Ascending aorta (tissue), 2 donors: ENCODE data around the gene FXN. TPM values are rescaled to one million over a fixed set of nuclear protein-coding genes. Genes with fewer than 3 reads are reported as not detected.
"Not testable (repeated sequence)": the region's sequence is repeated elsewhere in the genome, so short reads cannot be mapped to it uniquely, and the experiment has no call there.

Experiments used
- DNase-seq, 2 donors: peaks; one replicate each; pipeline ENCODE4 v3.0.0-alpha.2; 2019; ENCODE audit warnings: low spot score in 2 of 2
- H3K27ac ChIP-seq, 2 donors: fragments of 200-600 bp; sonication (generic); one replicate each; pipeline ENCODE4 v1.5.1; 2016 to 2017; ENCODE audit warnings: mild to moderate bottlenecking in 1 of 2
- H3K27me3 ChIP-seq: fragments of 200-600 bp; sonication (generic); one replicate; pipeline ENCODE4 v1.5.1; 2017
- H3K36me3 ChIP-seq, 2 donors: fragments of 200-600 bp; sonication (generic); one replicate each; pipeline ENCODE4 v1.5.1; 2016
- H3K4me1 ChIP-seq, 2 donors: fragments of 200-600 bp; sonication (generic); one replicate each; pipeline ENCODE4 v1.5.1; 2016 to 2017; ENCODE audit warnings: mild to moderate bottlenecking in 1 of 2
- H3K4me3 ChIP-seq, 2 donors: fragments of 200-600 bp; sonication (generic); one replicate each; pipeline ENCODE4 v1.5.1; 2016 to 2017; ENCODE audit warnings: mild to moderate bottlenecking in 1 of 2
- H3K9me3 ChIP-seq, 2 donors: fragments of 200-600 bp; sonication (generic); one replicate each; pipeline ENCODE4 v1.5.1; 2016
- CTCF ChIP-seq, 3 experiments: fragments of 200-600 bp in 2 of 3; fragments of 450-650 bp in 1 of 3; sonication (generic) in 2 of 3; IDR thresholded peaks; one replicate each; pipeline ENCODE4 v1.5.1; 2016 to 2019; ENCODE audit warnings: antibody characterized with exemption in 3 of 3, mild to moderate bottlenecking in 1 of 3, moderate library complexity in 1 of 3
- intact Hi-C: fragments of 100-400 bp; cut with DNase I; formaldehyde crosslinking; loops from one replicate; pipeline ENCODE4 v1.15.1; 2023
- total RNA-seq: library from RNA; depleted of rRNA; stranded (reverse); fragments of >200 nt; gene quantifications from one replicate; pipeline ENCODE4 v1.1.0, GENCODE V29; 2016

Gene FXN
- total RNA-seq, 1 donor from 2014 or later: not detected

GRCh38 chr9:69107771-69108170 is 72.2 kb downstream of the FXN start:
- H3K36me3 ChIP-seq: no peaks in the 10 kb centered on the region
- intact Hi-C loops: no loop called here

GRCh38 chr9:69108706-69109105 is 73.2 kb downstream of the FXN start:
- H3K27ac ChIP-seq, H3K4me1 ChIP-seq, DNase-seq, H3K36me3 ChIP-seq, H3K9me3 ChIP-seq, intact Hi-C loops, H3K27me3 ChIP-seq, H3K4me3 ChIP-seq: not testable (repeated sequence)

More at GRCh38 chr9:69107771-69108170, 72.2 kb downstream of the FXN start:
- Histone ChIP-seq H3K27ac (no peak overlapping the region), H3K4me3 (no peak overlapping the region), H3K4me1 (no peaks in the 10 kb centered on the region), H3K27me3 (no peaks in the 10 kb centered on the region), H3K9me3 (no peaks in the 10 kb centered on the region)
- TF ChIP-seq CTCF (IDR thresholded peaks at IDR 0.05): no peak
- DNase-seq: no peak

GRCh38 chr9:69109152-69109551 is 73.6 kb downstream of the FXN start:
- intact Hi-C loops: no loop called here
- DNase-seq: no peak

GRCh38 chr9:69112646-69113045 is 77.1 kb downstream of the FXN start:
- H3K9me3 ChIP-seq, intact Hi-C loops, H3K27ac ChIP-seq, H3K4me1 ChIP-seq, DNase-seq, H3K4me3 ChIP-seq, H3K27me3 ChIP-seq, H3K36me3 ChIP-seq: not testable (repeated sequence)

More at GRCh38 chr9:69109152-69109551, 73.6 kb downstream of the FXN start:
- no peaks in the 10 kb centered on the region for H3K27me3 ChIP-seq
- no peak overlapping the region for H3K27ac ChIP-seq
- no peak overlapping the region for H3K4me3 ChIP-seq
- no peak for TF ChIP-seq CTCF (IDR thresholded peaks at IDR 0.05)
- no peaks in the 10 kb centered on the region for H3K36me3 ChIP-seq
- no peaks in the 10 kb centered on the region for H3K4me1 ChIP-seq
- no peaks in the 10 kb centered on the region for H3K9me3 ChIP-seq

GRCh38 chr9:69115621-69116020 is 80.1 kb downstream of the FXN start:
- H3K4me3 ChIP-seq: no peak overlapping the region

GRCh38 chr9:69118656-69119055 is 83.1 kb downstream of the FXN start:
- intact Hi-C loops: no loop called here
- no peak for TF ChIP-seq CTCF (IDR thresholded peaks at IDR 0.05)
- no peaks in the 10 kb centered on the region for H3K27me3 ChIP-seq
- H3K36me3 ChIP-seq: no peaks in the 10 kb centered on the region
- H3K9me3 ChIP-seq: no peaks in the 10 kb centered on the region
- H3K27ac ChIP-seq: no peak overlapping the region
- peaks cover 0 to 5% of the 10 kb centered on the region in 2 donors for H3K4me1 ChIP-seq
- no peak overlapping the region for H3K4me3 ChIP-seq
- DNase-seq: peak in 1 of 2 donors; percentile 45

More at GRCh38 chr9:69115621-69116020, 80.1 kb downstream of the FXN start:
- DNase-seq: no peak
- intact Hi-C loops: no loop called here
- TF ChIP-seq CTCF (IDR thresholded peaks at IDR 0.05): no peak
- Histone ChIP-seq H3K27ac (no peak overlapping the region), H3K4me1 (peaks cover 0 to 2% of the 10 kb centered on the region in 2 donors), H3K9me3 (no peaks in the 10 kb centered on the region), H3K36me3 (no peaks in the 10 kb centered on the region), H3K27me3 (no peaks in the 10 kb centered on the region)
